Measurements from ENCODE around the gene STX3.
"Not testable (repeated sequence)": the region's sequence is repeated elsewhere in the genome, so short reads cannot be mapped to it uniquely, and the experiment has no call there.

Gene STX3

DNA sequence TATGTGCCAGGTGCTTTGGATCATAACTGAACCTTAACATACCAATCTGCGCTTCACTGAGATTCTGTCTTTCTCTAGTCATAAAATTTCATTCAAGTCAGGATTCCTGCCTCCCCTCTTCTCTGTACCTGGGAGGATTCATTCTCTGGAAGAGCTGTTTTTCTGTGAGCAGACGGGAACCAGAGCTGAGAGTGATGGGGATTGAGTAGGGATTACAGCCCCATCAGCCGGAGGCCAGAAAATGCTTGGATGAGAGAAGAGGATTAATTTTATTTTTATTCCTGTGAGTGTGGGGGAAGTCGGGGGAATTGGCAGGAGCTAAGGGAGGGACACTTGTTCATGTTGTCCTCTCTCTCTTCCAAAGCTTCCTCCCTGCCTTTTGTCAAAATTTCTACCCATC is 4.7 kb downstream of the STX3 start:
- DNase-seq = no peak

GRCh38 chr11:59760771-59761170 is 5.6 kb downstream of the STX3 start:
- no peak for DNase-seq

DNA sequence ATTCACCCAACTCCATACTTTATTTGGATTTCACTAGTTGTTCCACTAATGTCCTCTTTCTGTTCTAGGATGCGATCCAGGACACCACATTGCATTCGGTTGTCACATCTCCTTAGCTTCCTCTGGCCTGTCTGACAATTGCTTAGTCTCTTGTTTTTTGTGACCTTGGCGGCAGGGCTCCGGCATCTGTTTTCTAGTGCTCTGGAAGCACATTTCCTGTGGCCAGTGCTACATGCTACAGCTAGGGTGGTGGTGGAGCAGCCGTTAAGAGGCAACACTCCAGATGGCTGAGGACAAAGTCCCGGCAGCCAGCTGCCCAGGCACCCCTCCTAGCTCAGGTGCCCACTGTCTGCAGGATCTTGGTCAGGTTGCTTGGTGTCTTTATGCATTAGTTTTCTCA is 6.8 kb downstream of the STX3 start:
- DNase-seq = no peak

DNA sequence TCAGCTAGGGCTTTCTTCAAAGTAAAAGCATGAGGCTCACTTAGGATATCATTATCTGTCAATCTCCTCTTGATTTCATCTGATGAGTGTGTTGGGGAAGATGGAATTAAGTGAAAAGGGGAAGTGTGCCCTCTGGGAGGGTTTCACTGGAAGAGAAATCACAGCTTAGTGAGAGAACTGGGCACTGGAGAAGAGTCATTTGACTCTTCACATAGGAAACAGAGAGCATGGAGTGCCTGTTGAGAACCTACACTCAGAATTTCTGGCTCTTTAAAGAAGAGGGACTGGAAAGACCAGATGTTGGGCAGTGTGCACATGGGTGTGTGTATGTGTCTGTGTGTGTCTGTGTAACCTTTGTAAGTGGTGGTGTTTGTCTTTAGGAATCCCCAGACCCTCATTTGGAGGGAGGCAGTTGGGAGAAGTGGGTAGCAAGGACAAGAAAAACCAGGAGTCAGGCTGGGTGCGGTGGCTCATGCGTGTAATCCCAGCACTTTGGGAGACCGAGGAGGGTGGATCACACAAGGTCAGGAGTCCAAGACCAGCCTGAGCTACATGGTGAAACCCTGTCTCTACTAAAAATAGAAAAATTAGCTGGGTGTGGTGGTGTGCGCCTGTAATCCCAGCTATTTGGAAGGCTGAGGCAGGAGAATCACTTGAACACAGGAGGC is 10.0 kb downstream of the STX3 start:
- no peak for DNase-seq

- DNase-seq = no peak
Observed at GRCh38 chr11:59766542-59767224, 11.5 kb downstream of the STX3 start.

DNA sequence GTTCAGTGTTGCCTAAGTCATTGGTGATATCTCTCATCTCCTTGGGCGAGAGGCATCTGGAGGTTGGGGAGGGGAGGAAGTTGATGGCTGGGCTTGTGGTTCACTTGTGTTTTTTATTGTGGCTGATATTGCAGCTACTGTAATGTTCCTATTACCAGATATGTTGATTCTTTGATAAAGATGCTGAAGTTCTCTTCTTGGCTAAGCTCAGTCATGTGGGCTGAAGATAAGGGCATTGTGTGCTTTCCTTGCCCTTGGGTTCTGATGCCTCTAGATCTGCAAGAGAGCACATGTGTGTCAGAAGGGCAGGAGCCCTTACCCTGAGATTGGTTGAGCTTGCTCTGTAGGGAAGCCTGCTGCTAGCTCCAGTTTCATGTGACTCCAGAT is 12.0 kb downstream of the STX3 start:
- no peak for DNase-seq

GRCh38 chr11:59769111-59769510 is 13.9 kb downstream of the STX3 start:
- no peak for DNase-seq

GRCh38 chr11:59769828-59770227 is 14.7 kb downstream of the STX3 start:
- no peak for DNase-seq

DNA sequence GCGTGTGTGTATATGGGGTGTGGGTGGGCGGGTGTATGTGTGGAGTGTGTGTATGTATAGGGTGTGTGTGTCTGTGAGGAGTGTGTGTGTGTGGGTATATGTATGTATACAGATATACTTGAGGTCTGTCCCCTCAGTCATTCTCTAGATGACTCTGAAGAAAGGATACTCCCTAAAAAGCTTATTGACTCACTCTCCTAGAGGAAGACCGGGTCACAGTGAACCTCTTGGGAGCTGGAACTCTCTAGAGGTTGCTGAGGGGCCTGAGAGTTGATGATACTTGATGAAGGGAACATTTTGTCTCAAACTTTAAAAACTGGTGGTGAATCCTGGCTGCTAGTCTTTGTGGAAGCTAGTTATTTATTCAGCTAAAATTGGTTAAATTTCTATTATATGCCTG is 15.1 kb downstream of the STX3 start:
- DNase-seq = no peak

GRCh38 chr11:59770869-59771268 is 15.7 kb downstream of the STX3 start:
- DNase-seq = no peak

- DNase-seq = no peak
Observed at GRCh38 chr11:59771605-59772004, 16.4 kb downstream of the STX3 start.

- DNase-seq = no peak
Observed at GRCh38 chr11:59773083-59773440, 17.9 kb downstream of the STX3 start.

DNA sequence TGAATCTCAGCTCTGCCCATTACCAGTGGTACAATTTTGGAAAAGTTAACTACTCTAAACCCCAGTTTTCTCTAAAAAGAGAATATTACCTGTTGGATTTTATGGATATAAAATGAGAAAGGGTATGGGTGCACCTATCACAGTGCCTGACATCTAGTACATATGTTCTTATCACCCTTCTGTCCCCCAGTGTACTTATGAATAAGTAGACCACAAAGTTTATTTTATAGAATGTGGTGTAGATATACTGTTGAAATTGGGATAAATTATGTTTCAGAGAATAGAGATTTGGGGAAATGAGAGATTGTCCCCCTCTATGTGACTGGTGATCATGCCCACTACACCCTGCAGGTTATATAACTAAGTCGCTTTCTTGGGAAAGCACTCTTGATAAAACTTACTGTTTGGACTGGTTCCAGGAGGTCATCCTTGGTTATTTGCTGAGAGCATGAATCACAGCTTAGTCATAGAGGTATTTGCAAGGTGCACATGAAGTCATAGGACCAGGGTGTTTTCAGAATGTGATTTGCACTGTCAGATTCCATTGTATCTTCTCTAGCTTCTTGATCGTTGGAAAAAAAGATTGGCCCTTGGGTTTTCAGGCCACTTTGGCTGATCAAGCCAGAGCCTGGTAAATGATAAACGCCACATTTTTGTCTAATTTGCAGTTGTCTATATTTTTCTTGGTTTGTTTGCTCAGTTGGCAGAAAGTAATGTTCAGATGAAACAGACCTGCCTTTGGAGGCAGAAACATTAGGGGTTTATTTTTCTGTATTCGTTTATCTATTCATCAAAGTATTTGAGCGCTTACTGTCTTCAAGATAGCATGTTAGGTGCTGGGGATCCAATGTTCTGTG is 21.3 kb downstream of the STX3 start:
- DNase-seq = no peak

DNA sequence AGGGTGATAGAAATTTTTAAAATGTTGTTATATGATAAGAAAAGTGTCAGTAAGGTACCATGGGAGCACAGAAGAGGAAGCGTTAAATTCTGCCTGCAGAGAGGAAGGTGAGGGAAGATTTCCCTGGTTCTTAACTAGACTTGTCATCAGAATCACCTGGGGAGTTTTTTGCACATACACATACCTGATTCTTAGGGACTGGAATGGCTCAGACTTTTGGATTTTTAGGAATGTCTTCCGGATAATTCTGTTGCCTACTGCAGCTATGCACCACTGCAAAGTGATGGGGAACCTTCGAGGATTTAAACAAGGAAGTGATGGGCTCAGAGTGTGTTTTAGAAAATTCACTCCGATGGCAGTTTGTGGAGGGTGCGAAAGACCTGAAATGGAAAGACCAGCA is 21.9 kb downstream of the STX3 start:
- no peak for DNase-seq

GRCh38 chr11:59778122-59778521 is 22.9 kb downstream of the STX3 start:
- no peak for DNase-seq

DNA sequence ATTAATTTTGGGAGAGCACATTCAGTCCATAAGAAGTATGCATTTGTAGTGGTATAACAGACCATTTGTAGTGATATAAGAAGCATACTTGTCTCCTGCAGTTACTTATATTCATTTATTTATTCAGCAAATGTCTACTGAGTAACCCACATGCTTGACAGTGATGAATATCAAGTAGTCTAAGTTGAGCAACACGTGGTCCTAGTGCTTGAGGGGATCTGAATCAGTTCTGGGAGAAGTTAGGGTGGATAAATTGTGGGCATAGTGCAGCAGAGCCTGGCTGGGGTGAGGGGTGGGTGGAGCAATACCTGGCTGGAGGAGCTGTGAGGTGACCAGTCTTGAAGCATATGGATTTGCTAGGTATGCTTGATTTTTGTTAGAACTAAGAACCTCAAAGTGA is 24.3 kb downstream of the STX3 start:
- no peak for DNase-seq

DNA sequence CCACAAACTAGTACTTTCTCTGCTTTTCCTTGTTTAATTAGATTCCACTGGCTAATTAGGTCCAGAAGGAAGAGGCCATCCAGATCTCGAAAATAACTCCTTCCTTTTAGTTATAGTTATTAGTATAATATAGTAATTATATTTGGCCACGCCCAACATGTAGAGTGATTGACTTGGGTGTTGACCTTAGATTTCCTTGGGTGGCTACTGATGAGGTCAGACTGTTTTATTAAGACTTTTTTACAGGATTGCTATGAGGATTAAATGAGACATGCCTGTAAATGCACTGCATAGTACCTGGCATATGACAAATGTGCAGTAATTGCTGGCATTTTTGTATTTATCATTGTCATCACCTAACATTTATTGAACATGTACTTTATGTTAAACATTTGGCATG is 26.9 kb downstream of the STX3 start:
- DNase-seq = no peak

DNA sequence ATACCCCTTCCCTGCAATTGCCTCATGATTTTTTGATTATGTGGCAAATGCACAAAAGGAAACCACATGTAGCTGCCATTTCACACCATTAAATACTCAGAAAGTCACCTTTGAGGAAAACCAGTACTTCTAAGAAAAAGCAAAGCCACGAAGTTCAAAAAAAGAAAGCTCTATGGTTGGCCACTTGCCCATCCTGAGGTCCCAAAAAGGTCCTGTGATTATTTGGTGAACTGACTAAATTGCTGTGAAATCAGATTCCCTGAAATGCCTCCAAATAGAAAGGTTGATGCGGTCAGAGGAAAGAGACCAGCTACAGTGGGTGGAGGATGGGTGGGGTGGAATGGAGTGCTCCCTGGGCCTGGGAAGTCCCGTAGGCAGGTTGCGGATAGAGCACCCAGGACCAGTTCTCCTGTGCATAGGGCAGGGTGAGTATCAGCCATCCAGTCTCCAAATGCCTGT is 28.5 kb downstream of the STX3 start:
- DNase-seq = no peak

DNA sequence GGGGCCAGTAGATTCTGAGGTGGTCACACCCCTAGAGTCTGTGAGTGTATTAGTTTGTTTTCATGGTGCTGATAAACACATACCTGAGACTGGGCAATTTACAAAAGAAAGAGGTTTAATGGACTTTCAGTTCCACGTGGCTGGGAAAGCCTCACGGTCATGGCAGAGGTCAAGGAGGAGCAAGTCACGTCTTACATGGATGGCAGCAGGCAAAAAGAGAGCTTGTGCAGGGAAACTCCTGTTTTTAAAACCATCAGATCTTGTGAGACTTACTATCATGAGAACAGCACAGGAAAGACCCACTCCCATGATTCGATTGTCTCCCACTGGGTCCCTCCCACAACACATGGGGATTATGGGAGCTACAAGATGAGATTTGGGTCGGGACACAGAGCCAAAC is 29.3 kb downstream of the STX3 start:
- DNase-seq = not testable (repeated sequence)

DNA sequence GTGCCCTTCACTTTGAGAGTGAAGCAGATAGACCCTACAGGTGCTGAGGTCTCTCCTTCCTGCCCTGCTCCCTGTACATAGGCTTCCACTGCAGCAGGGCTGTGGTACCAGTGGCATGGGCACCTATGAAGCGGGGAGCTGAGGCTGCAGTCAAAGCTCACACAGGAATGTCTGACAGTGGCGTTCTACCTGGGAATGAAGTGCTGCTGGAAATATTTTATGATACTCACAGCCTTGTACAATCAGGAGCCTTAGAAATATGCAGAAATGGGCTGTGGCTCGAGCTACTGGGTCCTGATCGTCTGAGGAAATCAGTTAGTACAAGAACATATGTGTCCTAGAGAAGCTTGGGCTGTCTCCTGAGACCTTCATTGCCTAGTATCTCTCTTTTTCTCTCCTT is 30.6 kb downstream of the STX3 start:
- DNase-seq = no peak

GRCh38 chr11:59787255-59787588 is 32.0 kb downstream of the STX3 start:
- no peak for DNase-seq

DNA sequence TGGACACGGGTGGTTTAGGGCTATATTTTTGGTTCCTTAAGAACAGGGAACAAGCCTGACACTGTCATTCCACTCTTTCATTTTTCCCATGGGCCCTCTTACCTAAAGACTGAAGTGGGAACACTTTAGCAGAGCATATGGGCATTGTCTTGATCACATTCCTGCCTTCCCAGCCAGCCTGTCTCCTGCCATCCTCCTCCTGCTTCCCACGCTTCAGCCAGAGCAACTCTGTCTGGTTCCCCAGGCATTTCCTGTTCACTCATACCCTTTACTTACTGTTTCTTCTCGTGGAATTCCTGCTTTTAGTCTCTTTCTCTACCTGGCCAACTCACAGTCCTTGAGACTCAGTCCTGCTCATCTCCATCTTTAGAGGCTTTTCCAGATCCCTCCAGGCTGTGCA is 32.6 kb downstream of the STX3 start:
- DNase-seq = no peak

- no peak for DNase-seq
Observed at GRCh38 chr11:59791639-59792038, 36.5 kb downstream of the STX3 start.

DNA sequence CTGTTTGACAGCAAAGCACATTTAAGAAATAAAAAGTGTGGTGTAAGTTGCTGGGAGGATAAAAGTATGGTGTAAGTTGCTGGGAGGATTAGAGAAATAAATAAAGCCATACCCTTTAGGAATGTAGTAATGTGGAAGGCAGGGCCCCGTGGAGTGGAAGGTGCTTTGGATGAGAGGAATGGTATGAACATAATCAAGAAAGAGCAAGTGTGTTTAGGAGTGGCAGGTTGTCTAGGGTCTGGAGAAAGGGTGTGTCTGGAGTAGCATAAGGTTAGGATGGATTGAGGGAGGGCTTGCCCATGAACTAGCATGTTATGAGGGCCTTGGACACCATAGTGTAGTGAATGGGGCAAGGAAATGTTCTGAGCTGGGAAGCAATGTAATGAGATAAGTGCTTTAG is 37.3 kb downstream of the STX3 start:
- DNase-seq = no peak

Measured in activated T-cell treated with anti-CD3 and anti-CD28 coated beads for 4 hours (primary cell).